NCI-H2081 (cell line): ENCODE data around the gene TGFBR1.
"Not testable (repeated sequence)": the region's sequence is repeated elsewhere in the genome, so short reads cannot be mapped to it uniquely, and the experiment has no call there.

ENCODE experiments used
- DNase-seq, 2 experiments: peaks; one replicate each; lab custom pipeline; 2025; lab: John Stamatoyannopoulos, UW

TGFBR1 gene

DNA sequence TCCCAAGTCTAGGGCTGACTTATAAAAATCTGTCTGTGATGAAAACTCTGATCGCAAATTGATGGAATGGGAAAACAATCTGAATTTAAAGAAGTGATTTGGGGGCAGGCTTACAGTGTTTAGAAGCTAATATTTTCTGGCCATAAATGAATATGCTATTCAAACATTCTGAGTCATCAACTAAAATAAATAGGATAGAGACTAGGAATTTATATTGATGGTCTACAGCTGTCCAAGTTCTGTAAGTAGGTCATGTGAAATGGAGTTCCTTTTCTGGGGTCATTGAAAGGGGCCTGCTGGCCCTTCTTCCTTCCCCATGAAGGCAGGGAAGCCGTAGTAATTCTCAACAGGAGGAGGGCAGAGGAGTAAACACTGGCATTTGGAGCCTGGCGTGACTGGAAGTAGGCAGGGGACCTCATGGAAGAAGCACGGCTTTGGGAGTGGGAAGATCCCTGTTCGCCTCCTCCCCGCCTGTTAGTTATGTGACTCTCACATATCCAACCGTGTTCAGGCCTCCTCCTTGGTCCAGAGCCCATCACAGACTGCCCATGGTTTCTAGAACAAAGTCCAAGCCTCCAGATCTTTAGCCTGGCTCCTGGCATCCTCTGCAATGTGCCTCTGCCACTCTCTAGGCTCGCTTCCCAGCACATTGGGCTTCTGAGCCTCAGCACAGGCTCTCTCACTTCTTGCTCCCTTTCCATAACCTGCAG, 85.1 kb downstream of the TGFBR1 start:
- DNase-seq = no peak

DNA sequence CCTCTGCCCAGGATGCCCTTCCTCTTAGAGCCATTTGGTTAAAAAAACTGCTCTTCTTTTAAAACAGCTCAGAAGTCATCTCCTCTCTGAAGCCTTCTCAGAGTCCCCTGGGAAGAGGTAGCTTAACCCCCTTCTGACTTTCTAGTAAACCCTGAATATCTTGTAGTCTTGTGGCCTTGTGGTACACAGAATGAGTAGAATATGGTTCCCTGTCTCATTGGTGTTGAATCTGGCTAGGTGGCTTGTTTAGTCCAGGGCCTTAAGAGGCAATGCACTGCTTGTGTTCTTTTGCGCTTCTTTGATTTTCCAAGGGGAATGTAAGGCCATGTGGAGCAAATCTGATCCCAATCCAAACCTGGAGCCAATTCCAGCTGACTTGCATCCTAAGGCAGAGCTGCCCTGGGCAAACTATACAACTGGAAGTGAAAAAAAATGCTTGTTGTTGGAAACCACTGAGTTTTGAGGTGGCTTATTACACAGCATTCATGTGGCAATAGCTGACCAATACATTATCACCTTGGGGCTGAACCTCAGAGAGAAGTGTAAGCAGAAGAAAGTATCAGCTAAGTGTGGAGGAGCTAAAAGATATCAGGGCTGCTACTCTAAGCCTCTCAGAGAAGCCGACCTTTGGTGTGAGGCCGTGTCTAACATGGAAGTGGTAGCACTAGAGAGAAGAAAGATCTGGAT, 85.8 kb downstream of the TGFBR1 start:
- no peak for DNase-seq

DNA sequence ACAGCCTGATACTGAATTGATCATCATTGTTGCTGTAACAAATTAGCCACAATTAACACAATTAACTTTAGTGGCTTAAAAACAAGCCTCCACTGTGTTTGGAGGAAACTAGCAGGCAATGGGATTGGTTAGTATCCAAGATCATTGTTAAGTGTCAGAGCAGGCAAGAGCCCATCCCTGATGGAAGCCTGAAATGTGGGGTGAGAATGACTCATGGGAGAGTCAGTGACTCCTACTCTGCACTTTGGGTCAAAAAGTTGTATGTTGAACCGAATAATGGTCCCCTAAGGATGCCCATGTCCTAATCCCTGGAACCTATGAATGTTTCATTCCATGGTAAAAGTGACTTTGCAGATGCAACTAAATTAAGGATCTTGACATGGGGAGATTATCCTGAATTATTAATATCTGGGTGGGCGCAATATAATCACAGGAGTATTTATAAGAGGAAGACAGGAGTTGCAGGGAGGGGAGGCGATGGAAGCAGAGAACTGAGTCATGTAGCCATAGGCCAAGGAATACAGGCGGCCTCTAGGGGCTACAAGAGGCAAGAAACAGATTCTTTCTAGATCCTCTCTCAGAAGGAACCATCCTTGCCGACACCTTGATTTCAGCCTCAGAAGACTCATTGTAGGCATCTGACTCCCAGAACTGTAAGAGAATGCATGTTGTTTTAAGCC, 88.0 kb downstream of the TGFBR1 start:
- no peak for DNase-seq

DNA sequence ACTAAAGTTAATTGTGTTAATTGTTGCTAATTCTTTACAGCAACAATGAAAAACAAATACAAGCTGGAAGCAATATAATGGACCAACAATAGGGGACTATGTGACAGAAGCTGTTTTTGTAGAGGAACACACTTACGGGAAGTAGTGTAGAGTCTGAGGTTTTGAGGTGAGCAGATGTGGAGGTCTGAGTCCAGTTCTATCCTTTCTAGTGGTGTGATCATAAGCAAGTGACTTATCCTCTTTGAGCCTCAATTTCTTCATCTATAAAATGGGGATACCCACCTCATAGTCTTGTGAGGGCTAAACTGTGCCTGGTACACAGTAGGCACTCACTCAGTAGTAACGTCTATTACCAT, 88.5 kb downstream of the TGFBR1 start:
- no peak for DNase-seq

DNA sequence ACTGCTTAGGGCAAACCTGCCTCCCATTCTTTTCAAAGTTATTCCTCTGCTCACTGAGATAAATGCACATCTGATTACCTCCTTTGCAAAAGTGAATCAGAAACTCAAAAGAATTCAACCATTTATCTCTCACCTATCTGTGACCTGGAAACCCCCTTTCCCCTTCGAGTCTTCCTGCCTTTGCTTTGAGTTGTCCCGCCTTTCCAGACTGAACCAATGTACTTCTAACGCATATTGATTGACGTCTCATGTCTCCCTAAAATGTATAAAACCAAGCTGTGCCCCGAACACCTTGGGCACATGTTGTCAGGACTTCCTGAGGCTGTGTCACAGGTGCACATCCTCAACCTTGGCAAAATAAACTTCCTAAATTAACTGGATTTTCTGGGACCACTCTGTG, 91.6 kb downstream of the TGFBR1 start:
- not testable (repeated sequence) for DNase-seq

DNA sequence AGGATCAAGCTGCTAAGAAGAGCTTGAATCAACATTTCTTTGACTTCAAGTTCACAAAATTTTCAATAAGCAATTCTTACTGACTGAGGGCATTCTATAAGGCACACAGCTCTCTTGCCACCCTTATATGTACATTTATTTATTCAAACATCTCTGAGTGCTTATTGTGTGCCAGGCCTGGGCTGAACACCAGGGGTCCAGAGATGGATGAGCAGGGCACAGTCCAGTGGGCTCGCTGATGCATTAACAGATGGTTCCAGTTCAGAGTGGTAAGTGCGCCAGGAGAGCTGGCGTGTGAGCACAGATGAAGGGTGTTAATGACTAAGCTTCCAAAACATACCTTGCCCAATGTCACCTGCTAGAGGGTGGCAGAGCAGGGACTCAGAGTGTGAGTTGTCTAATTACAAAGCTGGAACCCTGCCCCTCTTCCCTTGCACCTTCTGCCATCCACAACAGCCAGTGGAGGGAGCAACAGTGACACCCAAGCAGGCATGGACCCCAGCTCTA, 92.3 kb downstream of the TGFBR1 start:
- DNase-seq = no peak

DNA sequence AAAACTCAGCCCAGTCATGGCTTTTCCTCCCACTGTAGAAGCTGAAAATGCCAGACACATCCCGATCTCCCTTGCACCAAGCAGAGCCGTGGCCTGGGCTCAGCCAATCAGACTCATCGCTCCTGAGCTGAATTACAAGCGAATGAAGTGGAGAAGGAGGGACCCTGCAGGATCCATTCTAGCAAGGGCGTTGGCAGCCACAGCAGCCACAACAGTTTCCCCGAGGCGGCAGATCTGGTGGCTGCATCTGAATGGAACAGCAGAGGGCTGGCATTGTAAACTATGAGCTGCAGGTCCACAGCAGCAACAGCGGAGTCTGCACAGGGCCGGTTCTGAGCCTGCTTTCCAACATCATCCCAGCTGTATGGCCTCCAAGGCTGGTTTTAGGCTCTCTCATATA, 93.1 kb downstream of the TGFBR1 start:
- DNase-seq = no peak

DNA sequence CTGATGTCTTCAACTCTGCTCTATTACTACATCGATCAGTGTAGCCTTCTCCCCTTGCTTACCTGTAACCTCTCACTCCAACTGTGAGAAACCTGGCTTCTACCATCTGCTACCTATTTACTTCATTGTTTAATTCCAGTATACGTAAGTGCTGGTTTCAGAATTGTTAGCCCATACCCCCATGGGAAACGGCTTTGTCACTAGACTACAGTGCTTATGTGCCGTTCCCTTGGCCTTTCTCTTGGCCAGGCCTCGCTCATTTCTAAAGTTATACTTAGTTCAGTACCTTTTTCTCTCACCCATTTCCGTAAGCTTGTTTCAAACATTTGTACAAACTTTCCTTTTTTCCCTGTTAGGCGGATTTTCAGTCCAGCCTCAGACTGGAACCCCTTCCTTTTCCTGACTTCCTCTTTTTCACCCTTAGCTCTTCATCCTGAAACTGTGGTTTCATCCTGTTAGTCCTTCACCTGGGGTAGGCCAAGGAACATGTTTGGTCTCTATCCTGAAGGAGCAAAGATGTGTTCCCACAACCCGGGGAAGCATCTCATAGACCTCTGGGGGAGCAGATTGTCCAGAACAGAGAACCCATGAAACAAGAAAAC, 95.1 kb downstream of the TGFBR1 start:
- peak in 1 of 2 experiments; percentile 26 for DNase-seq

DNA sequence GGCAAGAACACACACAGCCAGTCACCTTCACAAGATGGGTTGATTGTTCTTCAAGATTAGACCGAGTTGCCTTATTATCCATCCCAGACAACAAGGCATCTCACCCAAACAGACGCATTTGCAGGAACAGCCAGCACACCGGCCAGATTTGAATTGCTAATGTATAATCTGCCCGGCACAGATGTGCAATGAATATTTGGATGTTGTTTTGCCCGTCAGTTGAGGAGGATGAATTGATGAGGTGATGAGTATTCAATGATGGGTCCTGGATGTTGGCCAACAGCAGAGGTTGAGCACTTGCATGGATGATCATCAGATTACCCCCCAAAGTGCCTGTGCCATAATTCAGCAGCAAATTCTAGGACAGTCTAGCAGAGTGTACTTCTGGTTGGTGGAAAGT, 96.7 kb downstream of the TGFBR1 start:
- DNase-seq = no peak
